Measurements from ENCODE around the gene INMT.

GRCh38 chr7:30708412-30708811 lies 43.5 kb upstream of the INMT start:
- TF ChIP-seq CTCF (IDR thresholded peaks at IDR 0.05) (no peak), EP300 (IDR thresholded peaks at IDR 0.05) (no peak)
